AG08396 (cell line): Measurements from ENCODE around the gene CDK11A.
A peak's percentile ranks its signal among the peaks of the same experiment; 100 is the strongest.

ENCODE experiments used
- DNase-seq: peaks from one replicate; pipeline ENCODE4 v3.0.0; 2012; ENCODE audit warnings: low spot score, mixed read lengths

CDK11A gene

GRCh38 chr1:1724035-1724864, at the start of gene CDK11A:
CDK11A (minus strand) TSS chr1:1724357; CDS start chr1:1722818, 1,539 bp downstream.
- DNase-seq, result peak; percentile 94

- DNase-seq, result no peak
Observed at GRCh38 chr1:1773874-1774273, 49.7 kb upstream of the CDK11A start.

- DNase-seq, result no peak
Observed at GRCh38 chr1:1771096-1771495, 46.9 kb upstream of the CDK11A start.

- DNase-seq, result no peak
Observed at GRCh38 chr1:1770102-1770501, 45.9 kb upstream of the CDK11A start.

- no peak for DNase-seq
Observed at GRCh38 chr1:1768249-1768992, 44.3 kb upstream of the CDK11A start.

- no peak for DNase-seq
Observed at GRCh38 chr1:1764876-1765470, 40.8 kb upstream of the CDK11A start.

GRCh38 chr1:1763657-1764621, 39.8 kb upstream of the CDK11A start:
- no peak for DNase-seq

- DNase-seq, result no peak
Observed at GRCh38 chr1:1761504-1762376, 37.6 kb upstream of the CDK11A start.

- no peak for DNase-seq
Observed at GRCh38 chr1:1760715-1761114, 36.6 kb upstream of the CDK11A start.

GRCh38 chr1:1760345-1760650, 36.1 kb upstream of the CDK11A start:
- no peak for DNase-seq

GRCh38 chr1:1759456-1760344, 35.5 kb upstream of the CDK11A start:
- DNase-seq, result peak; percentile 1

GRCh38 chr1:1758692-1759455, 34.7 kb upstream of the CDK11A start:
- DNase-seq, result peak; percentile 5

- no peak for DNase-seq
Observed at GRCh38 chr1:1758059-1758621, 34.0 kb upstream of the CDK11A start.

GRCh38 chr1:1757422-1758058, 33.4 kb upstream of the CDK11A start:
- no peak for DNase-seq

- no peak for DNase-seq
Observed at GRCh38 chr1:1756661-1757421, 32.7 kb upstream of the CDK11A start.

GRCh38 chr1:1755852-1756251, 31.7 kb upstream of the CDK11A start:
- no peak for DNase-seq

- no peak for DNase-seq
Observed at GRCh38 chr1:1755426-1755825, 31.3 kb upstream of the CDK11A start.
